Gastroesophageal sphincter (tissue), 4 donors: ENCODE measurements around the gene TEX22. TPM values are rescaled to one million over a fixed set of nuclear protein-coding genes. Genes with fewer than 3 reads are reported as not detected.

Experiments used
- ATAC-seq: fragments of 150-250 bp; one replicate; pipeline ENCODE4 v1.9.1; 2016; ENCODE audit warnings: mild to moderate bottlenecking, moderate library complexity
- H3K27ac ChIP-seq, 4 donors: fragments of 200-600 bp; sonication (generic) in 3 of 4; 1 replicate in 3 of 4; 2 replicates in 1 of 4; pipeline ENCODE4 v1.5.1; 2016 to 2019
- H3K27me3 ChIP-seq: fragments of 200-600 bp; sonication (generic); one replicate; pipeline ENCODE4 v1.5.1; 2019
- H3K36me3 ChIP-seq, 2 donors: fragments of 200-600 bp; sonication (generic); one replicate each; pipeline ENCODE4 v1.5.1; 2019; ENCODE audit warnings: control low read depth in 1 of 2
- H3K4me1 ChIP-seq, 3 donors: fragments of 200-600 bp; sonication (generic); 1 replicate in 2 of 3; 2 replicates in 1 of 3; pipeline ENCODE4 v1.5.1; 2016 to 2019; ENCODE audit warnings: control low read depth in 2 of 3
- H3K4me3 ChIP-seq, 2 donors: fragments of 200-600 bp; sonication (generic); one replicate each; pipeline ENCODE4 v1.5.1; 2019; ENCODE audit warnings: mild to moderate bottlenecking in 1 of 2, moderate library complexity in 1 of 2
- H3K9me3 ChIP-seq, 3 donors: fragments of 200-600 bp; sonication (generic); one replicate each; pipeline ENCODE4 v1.5.1; 2017 to 2019; ENCODE audit warnings: control low read depth in 2 of 3
- EP300 ChIP-seq: sonication (generic); formaldehyde crosslinking; IDR thresholded peaks from one replicate; pipeline ENCODE4 v1.6.1; 2017; ENCODE audit warnings: antibody characterized with exemption, mild to moderate bottlenecking
- POLR2A ChIP-seq, 2 donors: fragments of 450-650 bp; IDR thresholded peaks; one replicate each; pipeline ENCODE4 v1.6.1; 2017; ENCODE audit warnings: antibody characterized with exemption in 2 of 2, mild to moderate bottlenecking in 2 of 2, moderate library complexity in 1 of 2
- POLR2AphosphoS5 ChIP-seq: sonication (generic); formaldehyde crosslinking; IDR thresholded peaks from one replicate; pipeline ENCODE4 v1.6.1; 2017; ENCODE audit warnings: antibody characterized with exemption
- WGBS, 2 donors: methylation state at CpG; one replicate each; pipeline ENCODE4 v1.1.5; 2018; ENCODE audit warnings: low coverage in 1 of 2; 5-methylcytosine and 5-hydroxymethylcytosine counted together
- total RNA-seq, 4 donors: library from RNA; depleted of rRNA; stranded (reverse); fragments of >200 nt; gene quantifications; one replicate each; pipeline ENCODE4 v1.1.0, GENCODE V29; 2016
- TF ChIP-seq, protein P1 (sequence below), 4 experiments: fragments of 200-600 bp in 2 of 4; fragments of 450-650 bp in 2 of 4; sonication (generic) in 1 of 4; IDR thresholded peaks; one replicate each; pipeline ENCODE4 v1.5.1; 2017 to 2019; ENCODE audit warnings: antibody characterized with exemption in 4 of 4, mild to moderate bottlenecking in 2 of 4, moderate library complexity in 2 of 4

Gene TEX22
- total RNA-seq, 4 donors from 2014 or later: 0.42 TPM; not detected in 3

DNA sequence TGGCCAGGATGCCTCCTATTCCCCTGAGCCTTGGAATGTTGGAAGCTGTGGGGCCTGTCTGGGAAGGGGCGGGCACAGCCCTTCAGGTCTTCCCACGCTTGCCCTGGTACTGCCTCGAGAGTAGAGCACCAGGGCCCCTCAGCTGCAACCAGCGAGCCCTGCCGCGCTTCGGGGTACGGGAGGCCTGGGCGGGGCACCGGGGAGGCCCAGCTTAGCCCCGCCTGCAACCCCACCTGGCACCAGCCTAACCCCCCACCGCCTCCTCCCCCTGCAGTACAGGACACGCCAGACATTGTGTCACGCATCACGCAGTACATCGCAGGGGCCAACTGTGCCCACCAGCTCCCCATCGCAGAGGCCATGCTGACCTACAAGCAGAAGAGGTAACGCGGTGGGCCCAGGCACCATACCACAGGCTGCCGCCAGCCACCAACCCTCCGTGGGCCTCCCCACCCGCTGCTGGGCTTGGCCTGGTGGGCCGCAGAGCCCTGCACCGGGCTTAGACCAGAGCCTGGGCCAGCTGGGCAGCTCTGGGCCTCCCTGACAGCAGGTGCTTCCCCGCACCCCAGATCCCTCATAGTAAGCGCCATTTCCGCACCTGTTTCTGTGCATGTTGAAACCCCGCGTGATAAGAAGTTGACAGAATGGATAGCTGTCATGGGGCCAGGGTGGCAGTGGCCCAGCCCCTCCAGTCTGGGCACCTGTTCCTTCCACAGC, 13.6 kb upstream of the TEX22 start:
- TF ChIP-seq, protein P1, sequence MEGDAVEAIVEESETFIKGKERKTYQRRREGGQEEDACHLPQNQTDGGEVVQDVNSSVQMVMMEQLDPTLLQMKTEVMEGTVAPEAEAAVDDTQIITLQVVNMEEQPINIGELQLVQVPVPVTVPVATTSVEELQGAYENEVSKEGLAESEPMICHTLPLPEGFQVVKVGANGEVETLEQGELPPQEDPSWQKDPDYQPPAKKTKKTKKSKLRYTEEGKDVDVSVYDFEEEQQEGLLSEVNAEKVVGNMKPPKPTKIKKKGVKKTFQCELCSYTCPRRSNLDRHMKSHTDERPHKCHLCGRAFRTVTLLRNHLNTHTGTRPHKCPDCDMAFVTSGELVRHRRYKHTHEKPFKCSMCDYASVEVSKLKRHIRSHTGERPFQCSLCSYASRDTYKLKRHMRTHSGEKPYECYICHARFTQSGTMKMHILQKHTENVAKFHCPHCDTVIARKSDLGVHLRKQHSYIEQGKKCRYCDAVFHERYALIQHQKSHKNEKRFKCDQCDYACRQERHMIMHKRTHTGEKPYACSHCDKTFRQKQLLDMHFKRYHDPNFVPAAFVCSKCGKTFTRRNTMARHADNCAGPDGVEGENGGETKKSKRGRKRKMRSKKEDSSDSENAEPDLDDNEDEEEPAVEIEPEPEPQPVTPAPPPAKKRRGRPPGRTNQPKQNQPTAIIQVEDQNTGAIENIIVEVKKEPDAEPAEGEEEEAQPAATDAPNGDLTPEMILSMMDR (IDR thresholded peaks at IDR 0.05): no peak
- TF ChIP-seq POLR2AphosphoS5 (no peak), EP300 (no peak), POLR2A (IDR thresholded peaks at IDR 0.05) (no peak)
- H3K27me3 ChIP-seq: no peaks in the 10 kb centered on the region
- no peak overlapping the region for H3K4me3 ChIP-seq
- H3K4me1 ChIP-seq: peaks cover 0 to 9% (median 4%) of the 10 kb centered on the region in 3 donors
- 88 to 89% methylated on average over 7 to 8 of the region's 29 CpGs for WGBS, 2 donors
- H3K27ac ChIP-seq: no peak overlapping the region
- H3K9me3 ChIP-seq: no peaks in the 10 kb centered on the region
- peaks cover 0 to 94% of the 10 kb centered on the region in 2 donors for H3K36me3 ChIP-seq
- no peak for ATAC-seq

DNA sequence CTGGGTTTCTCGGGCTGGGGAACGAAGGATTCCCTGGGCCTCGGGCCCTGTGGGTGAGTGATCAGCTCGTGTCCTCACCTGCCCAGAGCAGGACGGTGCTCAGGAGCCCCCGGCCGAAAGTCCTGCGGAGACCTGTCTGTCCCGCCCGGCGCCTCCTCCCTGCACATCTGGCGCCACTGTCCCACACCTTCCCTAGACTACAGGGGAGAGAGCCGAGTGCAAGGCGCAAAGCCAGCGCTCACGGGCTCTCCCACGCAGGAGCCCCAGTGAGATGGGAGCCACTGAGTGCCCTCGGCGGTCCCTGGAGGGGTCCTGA, 13.1 kb upstream of the TEX22 start:
- WGBS, 2 donors: 91% methylated on average over 12 of the region's 19 CpGs; no CpG with 5 or more reads in 1 of the 2 donors
- ATAC-seq: no peak
- peaks cover 0 to 15% (median 10%) of the 10 kb centered on the region in 3 donors for H3K4me1 ChIP-seq
- no peaks in the 10 kb centered on the region for H3K9me3 ChIP-seq
- H3K27me3 ChIP-seq: no peaks in the 10 kb centered on the region
- H3K27ac ChIP-seq: no peak overlapping the region
- H3K4me3 ChIP-seq: no peak overlapping the region
- TF ChIP-seq EP300 (no peak), POLR2AphosphoS5 (no peak), POLR2A (IDR thresholded peaks at IDR 0.05) (no peak)
- TF ChIP-seq, protein P1 (IDR thresholded peaks at IDR 0.05): no peak
- peaks cover 0 to 88% of the 10 kb centered on the region in 2 donors for H3K36me3 ChIP-seq

DNA sequence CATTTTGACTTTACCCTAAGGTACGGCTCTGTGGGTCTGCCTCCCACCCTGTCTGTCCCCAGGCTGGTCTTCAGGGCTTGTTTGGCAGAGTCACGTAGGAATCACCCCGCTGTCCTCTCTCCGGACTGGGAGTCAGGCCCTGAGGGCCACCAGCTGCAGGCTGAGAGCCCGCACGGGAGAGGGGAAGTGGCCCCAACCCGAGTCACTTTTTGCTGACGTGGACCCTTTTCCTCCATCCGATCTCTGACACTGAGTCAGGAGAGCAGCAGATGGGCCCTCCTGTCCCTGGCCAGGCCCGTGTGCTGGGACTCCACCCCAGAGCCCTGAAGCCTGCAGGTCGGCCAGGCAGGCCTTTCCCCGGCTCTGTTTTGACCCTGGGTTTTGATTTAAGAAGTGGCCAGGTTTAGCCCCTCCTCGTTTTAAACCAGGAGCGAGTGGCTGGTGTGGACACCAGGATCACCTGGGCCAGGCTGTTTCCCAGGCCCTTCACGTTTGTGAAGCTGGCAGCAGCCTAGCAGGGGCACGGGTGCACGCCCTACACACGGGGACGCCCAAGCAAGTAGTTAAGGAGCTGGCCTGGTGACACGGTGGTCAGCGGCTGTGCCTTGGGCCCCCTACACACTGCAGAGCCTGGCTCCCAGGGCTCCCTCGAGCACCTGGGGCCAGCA, 12.5 kb upstream of the TEX22 start:
- Histone ChIP-seq H3K27me3 (no peaks in the 10 kb centered on the region), H3K27ac (no peak overlapping the region), H3K9me3 (no peaks in the 10 kb centered on the region), H3K4me3 (no peak overlapping the region), H3K36me3 (peaks cover 0 to 84% of the 10 kb centered on the region in 2 donors), H3K4me1 (peaks cover 0 to 20% (median 10%) of the 10 kb centered on the region in 3 donors)
- WGBS, 2 donors: 82 to 87% methylated on average over 3 to 6 of the region's 22 CpGs
- no peak for TF ChIP-seq EP300
- TF ChIP-seq, protein P1 (IDR thresholded peaks at IDR 0.05): no peak
- no peak for TF ChIP-seq POLR2A (IDR thresholded peaks at IDR 0.05)
- no peak for TF ChIP-seq POLR2AphosphoS5
- no peak for ATAC-seq

DNA sequence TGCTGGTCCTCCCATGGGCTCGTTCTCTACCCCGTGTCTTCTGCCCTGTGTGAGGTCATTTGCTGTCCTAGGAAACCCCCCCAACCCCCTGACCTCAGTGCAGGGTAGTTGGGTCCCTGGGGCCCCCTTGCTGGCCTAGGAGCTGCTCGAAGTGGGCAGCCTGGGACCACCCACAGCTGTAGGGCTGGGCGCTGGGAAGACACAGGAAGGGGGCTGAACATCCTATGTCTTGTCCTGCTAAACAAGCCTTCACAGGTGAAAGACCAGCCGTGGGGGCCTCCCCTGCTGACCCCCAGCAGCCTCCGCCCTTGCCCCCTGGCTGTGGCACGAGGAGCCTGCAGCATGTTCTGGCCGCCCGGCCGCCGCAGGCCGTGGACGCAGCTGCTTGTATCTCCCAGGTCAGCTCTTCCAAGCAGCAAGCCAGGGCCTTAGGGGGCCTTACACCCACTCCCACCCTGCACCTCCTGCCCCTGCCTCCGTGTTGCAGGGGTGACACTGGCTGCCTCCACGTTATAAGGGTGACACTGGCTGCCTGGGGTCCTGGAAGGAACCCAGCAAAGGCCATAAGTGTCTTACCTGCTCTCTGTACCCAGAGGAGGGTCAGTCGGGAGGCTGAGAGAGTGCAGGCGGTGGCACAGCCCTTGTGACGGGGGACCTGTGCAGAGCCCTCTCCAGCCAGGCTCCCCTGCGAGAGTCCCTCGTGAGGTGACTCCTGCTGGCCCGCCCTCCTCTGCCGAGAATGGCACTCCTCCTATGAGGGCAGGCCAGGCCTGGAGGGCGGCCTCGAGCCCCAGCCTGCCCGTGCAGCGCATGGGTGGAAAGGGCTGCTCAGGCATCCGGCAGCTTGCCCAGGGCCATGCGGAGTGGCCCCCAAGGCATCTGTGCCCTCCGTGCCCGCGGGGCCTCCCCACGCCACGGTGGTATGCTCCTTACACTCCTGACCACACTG, 11.5 kb upstream of the TEX22 start:
- Histone ChIP-seq H3K27me3 (no peaks in the 10 kb centered on the region), H3K9me3 (no peaks in the 10 kb centered on the region), H3K4me1 (peaks cover 0 to 22% (median 10%) of the 10 kb centered on the region in 3 donors), H3K4me3 (no peak overlapping the region), H3K36me3 (peaks cover 0 to 84% of the 10 kb centered on the region in 2 donors), H3K27ac (no peak overlapping the region)
- no peak for TF ChIP-seq POLR2A (IDR thresholded peaks at IDR 0.05)
- TF ChIP-seq, protein P1 (IDR thresholded peaks at IDR 0.05): no peak
- TF ChIP-seq POLR2AphosphoS5: no peak
- no peak for TF ChIP-seq EP300
- WGBS, 2 donors: 80 to 89% methylated on average over 3 to 7 of the region's 33 CpGs
- no peak for ATAC-seq
